Uterus (tissue), 4 donors: Measurements from ENCODE around the gene ZNF526. TPM values are rescaled to one million over a fixed set of nuclear protein-coding genes. Genes with fewer than 3 reads are reported as not detected.

Experiments
- DNase-seq, 2 donors: peaks; one replicate each; pipeline ENCODE4 v3.0.0-alpha.2; 2019 to 2020
- H3K27ac ChIP-seq, 2 donors: fragments of 200-600 bp; sonication (generic); 1 replicate in 1 of 2; 2 replicates in 1 of 2; pipeline ENCODE4 v1.5.1; 2016 to 2018
- H3K27me3 ChIP-seq, 2 donors: fragments of 200-600 bp; sonication (generic); one replicate each; pipeline ENCODE4 v1.5.1; 2018 to 2019; ENCODE audit warnings: control low read depth in 1 of 2
- H3K36me3 ChIP-seq, 2 donors: fragments of 200-600 bp; sonication (generic); one replicate each; pipeline ENCODE4 v1.5.1; 2019; ENCODE audit warnings: control low read depth in 1 of 2
- H3K4me1 ChIP-seq, 2 donors: fragments of 200-600 bp; sonication (generic); one replicate each; pipeline ENCODE4 v1.5.1; 2018 to 2019; ENCODE audit warnings: control low read depth in 1 of 2
- H3K4me3 ChIP-seq, 2 donors: fragments of 200-600 bp; sonication (generic); 1 replicate in 1 of 2; 2 replicates in 1 of 2; pipeline ENCODE4 v1.5.1; 2018 to 2019; ENCODE audit warnings: mild to moderate bottlenecking in 1 of 2
- H3K9me3 ChIP-seq, 2 donors: fragments of 200-600 bp; sonication (generic); one replicate each; pipeline ENCODE4 v1.5.1; 2019; ENCODE audit warnings: control low read depth in 1 of 2
- POLR2A ChIP-seq, 2 donors: fragments of 450-650 bp; IDR thresholded peaks; one replicate each; pipeline ENCODE4 v1.6.1; 2016; ENCODE audit warnings: antibody characterized with exemption in 2 of 2, mild to moderate bottlenecking in 1 of 2, moderate library complexity in 1 of 2
- intact Hi-C: fragments of 100-400 bp; cut with DNase I; formaldehyde crosslinking; loops from one replicate; pipeline ENCODE4 v1.15.1; 2023; ENCODE audit warnings: low total_unique reads
- total RNA-seq, 4 donors: library from RNA; depleted of rRNA in 3 of 4; stranded (reverse); fragments of >200 nt in 3 of 4; gene quantifications; one replicate each; pipeline versions ENCODE4 v1.1.0 to v1.2.4, GENCODE V29; 2014 to 2023
- TF ChIP-seq, protein P1 (sequence below), 4 experiments: fragments of 200-600 bp in 2 of 4; fragments of 450-650 bp in 2 of 4; sonication (generic) in 2 of 4; IDR thresholded peaks; one replicate each; pipeline ENCODE4 v1.5.1; 2016 to 2019; ENCODE audit warnings: antibody characterized with exemption in 4 of 4, mild to moderate bottlenecking in 2 of 4, moderate library complexity in 1 of 4
- donor health status: DM: yes; HTN: yes; CAD: no.

The ZNF526 gene
- total RNA-seq, 4 donors from 2014 or later: 1.0 to 20.6 (median 8.4) TPM

DNA sequence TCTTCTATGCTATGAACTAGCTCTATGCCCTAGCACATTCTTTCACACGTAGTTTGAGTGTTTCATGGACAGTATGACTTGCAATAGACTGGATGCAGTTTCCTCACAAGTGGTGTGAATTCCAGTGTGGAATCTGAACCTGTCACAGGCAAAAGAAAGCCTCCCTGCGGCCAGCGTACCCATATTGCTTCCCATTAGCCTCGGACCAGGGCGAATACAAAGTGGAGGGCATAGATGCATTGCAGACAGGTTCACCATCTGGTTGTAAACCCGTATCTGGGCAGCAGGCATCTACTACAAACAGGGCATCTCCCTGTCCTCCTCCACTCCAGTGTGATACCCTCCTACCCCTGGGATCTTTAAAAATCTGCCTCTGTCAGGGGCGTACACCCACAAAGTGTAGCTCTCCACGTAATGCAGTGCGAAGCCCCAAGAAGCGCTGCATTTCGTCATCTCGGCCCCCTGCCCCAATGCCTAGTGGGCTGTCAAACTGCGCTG lies 47.6 kb downstream of the ZNF526 start:
- intact Hi-C loops: no loop called here
- peak overlapping the region; percentile 99 for H3K27ac ChIP-seq
- H3K27me3 ChIP-seq: no peaks in the 10 kb centered on the region
- peaks cover 5 to 16% of the 10 kb centered on the region in 2 donors for H3K4me1 ChIP-seq
- H3K9me3 ChIP-seq: no peaks in the 10 kb centered on the region
- DNase-seq: peak in 1 of 2 donors; percentile 27
- peak overlapping the region; percentile 60 to 70 for H3K4me3 ChIP-seq
- TF ChIP-seq POLR2A (IDR thresholded peaks at IDR 0.05): no peak
- TF ChIP-seq, protein P1, sequence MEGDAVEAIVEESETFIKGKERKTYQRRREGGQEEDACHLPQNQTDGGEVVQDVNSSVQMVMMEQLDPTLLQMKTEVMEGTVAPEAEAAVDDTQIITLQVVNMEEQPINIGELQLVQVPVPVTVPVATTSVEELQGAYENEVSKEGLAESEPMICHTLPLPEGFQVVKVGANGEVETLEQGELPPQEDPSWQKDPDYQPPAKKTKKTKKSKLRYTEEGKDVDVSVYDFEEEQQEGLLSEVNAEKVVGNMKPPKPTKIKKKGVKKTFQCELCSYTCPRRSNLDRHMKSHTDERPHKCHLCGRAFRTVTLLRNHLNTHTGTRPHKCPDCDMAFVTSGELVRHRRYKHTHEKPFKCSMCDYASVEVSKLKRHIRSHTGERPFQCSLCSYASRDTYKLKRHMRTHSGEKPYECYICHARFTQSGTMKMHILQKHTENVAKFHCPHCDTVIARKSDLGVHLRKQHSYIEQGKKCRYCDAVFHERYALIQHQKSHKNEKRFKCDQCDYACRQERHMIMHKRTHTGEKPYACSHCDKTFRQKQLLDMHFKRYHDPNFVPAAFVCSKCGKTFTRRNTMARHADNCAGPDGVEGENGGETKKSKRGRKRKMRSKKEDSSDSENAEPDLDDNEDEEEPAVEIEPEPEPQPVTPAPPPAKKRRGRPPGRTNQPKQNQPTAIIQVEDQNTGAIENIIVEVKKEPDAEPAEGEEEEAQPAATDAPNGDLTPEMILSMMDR (IDR thresholded peaks at IDR 0.05): no peak
- no peaks in the 10 kb centered on the region for H3K36me3 ChIP-seq

DNA sequence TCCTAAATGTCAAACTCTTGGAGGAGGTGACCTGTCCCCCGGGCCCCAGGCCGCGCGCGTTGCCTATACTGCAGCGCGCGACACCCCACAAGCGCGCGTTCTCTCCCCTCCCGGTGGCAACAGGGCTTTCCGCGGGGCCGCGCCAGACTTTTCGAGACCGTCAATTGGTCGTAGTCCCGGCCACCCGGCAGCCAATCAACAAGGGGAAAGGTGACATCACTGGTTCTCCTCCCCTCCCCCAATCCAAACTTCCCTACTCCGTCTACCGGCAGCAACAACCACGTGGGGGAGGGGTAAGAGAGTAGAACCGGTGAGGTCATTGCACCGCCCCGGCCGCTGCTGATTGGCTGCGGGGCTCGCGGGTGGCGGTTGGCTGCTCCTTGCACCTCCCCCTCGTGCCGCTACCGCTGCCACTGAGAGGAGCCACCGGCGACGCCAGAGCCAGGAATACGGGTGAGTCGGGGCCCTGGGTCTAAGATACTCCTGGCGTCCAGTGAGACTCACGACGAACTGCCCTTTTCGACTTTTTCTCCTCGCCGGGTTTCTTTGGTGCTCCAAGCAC lies 48.1 kb downstream of the ZNF526 start:
- H3K36me3 ChIP-seq: no peaks in the 10 kb centered on the region

DNA sequence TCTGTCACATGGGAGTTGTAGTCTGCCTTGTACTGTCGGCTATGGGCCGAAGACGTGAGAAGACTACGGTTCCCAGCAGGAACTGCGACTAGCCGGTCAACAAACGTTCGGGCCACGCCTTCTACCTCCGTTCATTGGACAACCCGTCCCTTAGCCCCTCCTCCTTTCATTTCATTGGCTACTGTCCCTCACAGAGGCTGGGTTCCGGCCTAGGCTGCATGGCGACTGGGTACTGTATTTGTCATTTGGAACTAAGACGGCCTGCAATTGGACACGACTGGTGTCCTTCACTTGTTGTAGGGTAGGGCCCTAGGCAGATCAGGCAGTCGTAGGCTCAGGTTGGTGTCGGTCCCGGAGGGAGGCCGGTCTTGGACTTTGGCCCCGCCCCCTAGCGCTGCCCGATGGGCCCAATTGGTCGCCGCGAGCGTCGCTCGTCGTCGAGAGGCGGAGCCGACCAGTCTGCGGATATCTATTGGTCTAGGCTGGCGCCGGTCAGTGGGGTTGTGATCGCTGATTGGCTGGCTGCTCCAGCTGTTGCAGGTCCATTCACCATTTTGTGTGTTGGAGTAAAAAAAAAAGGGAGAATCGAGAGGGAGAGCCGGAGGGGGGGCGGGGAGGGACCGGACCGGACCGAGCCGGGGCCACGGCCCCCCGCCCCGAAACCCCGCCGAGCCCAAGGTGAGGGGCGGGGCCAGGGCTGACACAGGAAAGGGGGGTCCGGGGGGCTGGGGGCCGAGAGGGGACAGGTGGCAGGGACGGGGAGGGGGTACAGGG lies 48.8 kb downstream of the ZNF526 start, which contains the start of gene CIC:
CIC (plus strand) TSS at position 549 of the 774 bp plus-strand sequence. CDS start 2,532 bp downstream, outside the sequence.
- no peaks in the 10 kb centered on the region for H3K36me3 ChIP-seq
- H3K4me3 ChIP-seq: peak within 1 kb of the TSS; percentile 70 to 75
- TF ChIP-seq, protein P1 (IDR thresholded peaks at IDR 0.05): peak in 1 of 4 experiments; percentile 9
- peak; percentile 17 to 20 for TF ChIP-seq POLR2A (IDR thresholded peaks at IDR 0.05)
- H3K9me3 ChIP-seq: no peaks in the 10 kb centered on the region
- H3K4me1 ChIP-seq: peaks cover 5 to 16% of the 10 kb centered on the region in 2 donors
- intact Hi-C loops: no loop called here
- H3K27me3 ChIP-seq: no peaks in the 10 kb centered on the region
- H3K27ac ChIP-seq: peak within 1 kb of the TSS; percentile 99
- DNase-seq: peak; percentile 100

More for the DNA sequence above, 48.1 kb downstream of the ZNF526 start:
- DNase-seq: peak; percentile 99 to 100
- intact Hi-C loops: no loop called here
- peak overlapping the region; percentile 60 to 70 for H3K4me3 ChIP-seq
- H3K4me1 ChIP-seq: peaks cover 5 to 16% of the 10 kb centered on the region in 2 donors
- H3K27me3 ChIP-seq: no peaks in the 10 kb centered on the region
- no peaks in the 10 kb centered on the region for H3K9me3 ChIP-seq
- peak; percentile 96 for TF ChIP-seq POLR2A (IDR thresholded peaks at IDR 0.05)
- TF ChIP-seq, protein P1 (IDR thresholded peaks at IDR 0.05): peak in 2 of 4 experiments; percentile 22 to 44
- peak overlapping the region; percentile 99 for H3K27ac ChIP-seq

DNA sequence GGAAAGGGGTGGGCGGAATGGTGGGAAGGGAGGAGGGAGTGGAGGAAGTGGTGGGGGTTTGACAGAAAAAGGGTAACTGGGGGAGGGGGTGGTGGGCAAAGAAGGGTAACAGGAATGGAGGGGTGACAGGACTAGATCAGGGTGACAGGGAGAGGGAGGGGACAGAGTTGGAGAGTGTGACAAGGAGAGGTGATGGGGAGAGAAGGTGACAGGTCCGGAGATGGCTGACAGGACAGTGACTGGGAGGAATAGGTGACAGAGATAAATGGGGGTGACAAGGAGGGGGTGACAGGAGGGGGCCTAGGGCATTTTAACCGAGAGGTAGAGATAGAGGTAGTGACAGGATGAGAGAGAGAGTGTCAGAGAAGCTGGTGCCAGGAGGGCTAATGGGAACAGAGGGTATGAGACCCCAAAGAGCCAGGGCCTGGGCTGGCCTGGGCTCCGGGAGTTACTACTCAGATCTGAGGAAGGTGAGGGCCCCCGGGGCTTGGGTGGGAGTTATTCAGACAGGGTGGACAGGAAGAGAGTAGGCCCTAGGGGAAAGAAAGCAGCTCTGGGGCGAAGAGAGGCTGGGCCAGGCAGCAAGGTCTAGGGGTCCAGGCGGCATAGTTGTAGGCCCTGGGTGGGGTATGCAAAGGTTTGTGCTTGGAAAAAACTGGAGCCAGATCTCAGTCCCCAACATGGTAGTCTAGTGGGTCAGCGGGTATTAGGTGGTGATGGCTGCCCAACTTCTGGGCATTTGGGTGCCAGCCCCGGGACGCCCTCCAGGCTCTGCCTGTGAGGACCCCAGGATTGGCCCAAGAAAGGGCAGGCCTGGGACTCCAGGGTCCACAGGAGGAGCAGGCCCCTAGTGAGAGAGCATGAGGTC lies 49.6 kb downstream of the ZNF526 start:
- peak; percentile 43 to 46 for DNase-seq
- intact Hi-C loops: no loop called here
- peaks cover 5 to 16% of the 10 kb centered on the region in 2 donors for H3K4me1 ChIP-seq
- peak overlapping the region; percentile 67 to 75 for H3K4me3 ChIP-seq
- H3K9me3 ChIP-seq: no peaks in the 10 kb centered on the region
- no peaks in the 10 kb centered on the region for H3K36me3 ChIP-seq
- TF ChIP-seq, protein P1 (IDR thresholded peaks at IDR 0.05): no peak
- TF ChIP-seq POLR2A (IDR thresholded peaks at IDR 0.05): no peak
- H3K27me3 ChIP-seq: no peaks in the 10 kb centered on the region
- peak overlapping the region; percentile 91 to 95 for H3K27ac ChIP-seq
